NCI-H2227 (cell line): ENCODE measurements around the gene DDHD1.

Experiments
- DNase-seq: peaks from one replicate; lab custom pipeline; 2025; ENCODE audit not compliant: unreplicated experiment; lab: John Stamatoyannopoulos, UW

Gene DDHD1

DNA sequence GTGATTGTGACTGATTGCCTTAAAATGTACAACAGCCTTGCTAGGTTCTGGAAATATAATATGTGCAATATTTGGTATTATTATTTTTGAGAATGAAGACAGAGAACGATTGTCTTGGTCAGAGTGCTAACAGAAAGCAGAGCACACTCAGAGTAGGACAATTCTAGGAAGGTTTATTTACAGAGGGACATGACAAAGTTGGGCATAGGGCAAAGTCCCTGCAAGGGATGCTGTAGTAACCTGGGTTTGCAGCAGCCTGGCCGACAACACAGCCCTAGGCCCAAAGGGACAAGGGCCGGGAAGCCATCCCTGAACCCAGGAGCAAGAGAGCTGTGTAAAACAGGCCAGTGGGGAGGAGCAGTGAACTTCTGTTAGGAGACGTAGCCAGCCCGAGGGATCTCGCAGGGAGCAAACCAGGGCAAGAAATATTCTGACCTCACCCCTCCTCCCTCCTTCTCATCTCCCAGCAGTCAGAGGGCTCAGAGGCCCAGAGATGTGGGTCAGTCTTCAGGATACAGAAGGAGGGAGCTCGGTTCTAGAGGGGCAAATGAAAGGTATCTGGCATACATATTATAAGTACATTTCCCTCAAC lies 151.2 kb downstream of the DDHD1 start:
- DNase-seq = no peak

DNA sequence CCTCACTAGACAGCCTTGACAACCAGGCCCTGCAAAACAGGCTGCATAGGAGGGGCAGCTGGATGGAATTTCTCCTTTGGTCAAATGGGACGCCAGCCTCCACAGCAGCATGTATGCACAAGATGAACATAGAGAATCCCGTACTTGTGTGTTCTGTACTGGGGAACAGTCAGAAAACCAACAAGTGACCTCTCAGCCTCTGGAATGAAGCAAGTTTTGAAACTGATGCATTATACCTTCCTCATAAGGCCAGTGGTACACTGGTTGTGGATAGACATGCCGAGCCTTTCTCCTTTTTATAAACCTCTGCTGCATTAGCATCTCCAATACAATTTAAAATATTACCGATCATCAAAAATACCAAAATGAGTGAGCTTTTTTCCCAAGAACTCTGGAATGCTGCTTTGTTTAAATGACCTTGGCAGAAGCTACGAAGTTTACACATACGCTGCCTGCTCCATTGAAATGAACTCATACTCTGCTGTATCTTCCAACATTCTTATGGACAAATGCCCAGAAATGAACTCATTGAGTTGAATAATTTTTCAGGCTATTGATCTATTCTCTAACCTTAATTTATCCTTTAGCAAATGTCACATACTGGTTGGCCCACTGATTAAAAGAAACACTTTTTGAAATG lies 154.6 kb downstream of the DDHD1 start:
- DNase-seq = no peak

GRCh38 chr14:52996493-52996892 lies 156.6 kb downstream of the DDHD1 start:
- no peak for DNase-seq

DNA sequence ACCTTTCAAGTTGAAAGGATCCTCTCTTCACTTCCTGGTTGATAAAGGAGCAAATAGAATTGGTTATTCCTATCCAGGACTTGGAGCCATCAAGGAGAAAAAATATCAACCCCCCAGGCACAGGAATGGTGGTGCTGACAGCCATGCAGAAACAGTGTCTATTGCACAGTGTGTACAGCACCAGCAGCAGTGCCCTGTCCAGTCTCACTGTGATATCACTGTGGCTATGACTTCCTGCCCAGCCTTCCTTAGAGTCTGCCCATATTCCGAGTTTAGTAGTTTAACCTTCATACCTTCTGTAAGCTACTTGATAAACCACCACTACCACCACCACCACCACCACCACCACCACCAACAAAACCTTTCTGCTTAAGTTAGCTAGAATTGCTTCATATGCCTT lies 157.1 kb downstream of the DDHD1 start:
- no peak for DNase-seq

GRCh38 chr14:52992236-52992870 lies 160.8 kb downstream of the DDHD1 start:
- no peak for DNase-seq

DNA sequence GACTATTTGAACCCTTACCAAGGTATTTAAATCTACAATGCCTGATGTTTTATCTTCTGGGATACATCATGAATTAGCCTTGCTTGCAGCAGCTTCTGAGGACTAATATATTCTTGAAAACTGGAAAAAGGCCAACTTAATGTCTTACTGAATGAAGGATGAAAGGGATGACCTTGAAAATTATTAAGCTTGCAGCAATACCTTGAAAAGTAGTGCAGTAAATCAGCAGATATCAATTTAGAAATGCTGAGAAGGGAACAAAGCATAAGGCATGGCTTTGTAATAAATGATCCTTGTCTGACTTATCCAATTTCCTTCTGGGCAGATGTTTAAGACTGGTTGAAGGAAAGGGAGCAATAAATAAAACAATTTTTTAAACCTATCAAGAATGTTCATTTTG lies 165.0 kb downstream of the DDHD1 start:
- DNase-seq = peak; percentile 41

DNA sequence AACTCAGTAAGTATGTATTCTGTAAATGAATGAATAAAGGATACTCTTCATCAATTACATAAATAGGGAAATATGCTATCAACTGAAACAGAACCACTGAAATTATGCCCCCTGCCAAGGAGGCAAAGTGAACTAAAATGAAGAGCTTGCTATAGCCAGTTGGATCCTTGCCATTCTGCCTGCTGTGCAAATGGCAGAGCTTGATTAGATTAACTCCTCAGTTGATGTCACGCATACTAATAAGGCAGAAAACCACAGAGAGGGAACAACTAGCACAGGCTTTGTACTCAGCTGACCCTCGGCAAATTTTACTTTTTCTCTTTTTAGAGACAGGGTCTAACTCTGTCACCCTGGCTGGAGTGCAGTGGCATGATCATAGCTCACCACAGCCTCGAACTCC lies 165.6 kb downstream of the DDHD1 start:
- peak; percentile 31 for DNase-seq

DNA sequence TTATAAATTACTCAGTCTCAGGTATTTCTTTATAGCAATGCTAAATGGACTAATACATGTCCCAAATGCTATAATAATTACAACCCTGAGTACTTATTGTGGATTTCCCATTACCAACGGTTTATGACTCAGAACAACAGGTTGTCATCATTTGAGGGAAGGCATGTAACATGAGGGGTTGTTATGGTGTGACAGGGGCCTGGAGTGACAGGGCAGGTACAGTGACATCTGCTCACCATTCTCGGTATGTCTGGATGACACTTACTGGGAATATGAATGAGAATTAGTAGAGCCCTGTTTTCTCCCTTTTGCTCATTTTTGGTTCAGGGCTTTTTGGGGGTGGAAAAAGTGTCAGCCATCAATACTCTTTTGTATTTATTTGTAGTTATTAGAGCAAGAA lies 166.1 kb downstream of the DDHD1 start:
- DNase-seq = no peak
